Hindlimb muscle (tissue), 1 donor: ENCODE data around the gene SLC36A2. TPM values are rescaled to one million over a fixed set of nuclear protein-coding genes. Genes with fewer than 3 reads are reported as not detected.

Experiments used
- DNase-seq: peaks from one replicate; pipeline ENCODE4 v3.0.0-alpha.2; 2013
- polyA plus RNA-seq: library from polyadenylated mRNA; unstranded; fragments of 120-200 nt; gene quantifications from one replicate; pipeline ENCODE4 v1.2.1, GENCODE V29; 2013; ENCODE audit not compliant: insufficient read length

The SLC36A2 gene
- polyA plus RNA-seq, 1 donor, result 0.49 TPM

GRCh38 chr5:151281001-151281639 lies 66.2 kb downstream of the SLC36A2 start:
- DNase-seq, result no peak

- DNase-seq, result no peak
Measured at GRCh38 chr5:151280443-151280842, 66.9 kb downstream of the SLC36A2 start.

GRCh38 chr5:151278845-151279244 lies 68.5 kb downstream of the SLC36A2 start:
- no peak for DNase-seq

- no peak for DNase-seq
Measured at GRCh38 chr5:151275803-151276202, 71.6 kb downstream of the SLC36A2 start.

- no peak for DNase-seq
Measured at GRCh38 chr5:151274666-151275065, 72.7 kb downstream of the SLC36A2 start.

GRCh38 chr5:151271336-151271735 lies 76.0 kb downstream of the SLC36A2 start:
- no peak for DNase-seq

GRCh38 chr5:151270599-151270998 lies 76.8 kb downstream of the SLC36A2 start:
- no peak for DNase-seq

- DNase-seq, result no peak
Measured at GRCh38 chr5:151267491-151268260, 79.7 kb downstream of the SLC36A2 start.

Other genes starting within 250 kb of the SLC36A2 start
- 380 TPM for gene ANXA6, start 189.8 kb downstream of the SLC36A2 start, polyA plus RNA-seq
- 86.9 TPM for gene CCDC69, start 123.5 kb downstream of the SLC36A2 start, polyA plus RNA-seq
- gene GM2A, start 94.4 kb downstream of the SLC36A2 start, polyA plus RNA-seq, result 26.9 TPM
- not detected for gene SLC36A3, start 43.8 kb downstream of the SLC36A2 start, polyA plus RNA-seq
- 21.6 TPM for gene SLC36A1, start 100.0 kb upstream of the SLC36A2 start, polyA plus RNA-seq
- 0.66 TPM for gene FAT2, start 243.8 kb upstream of the SLC36A2 start, polyA plus RNA-seq